OCI-M2 (cell line): ENCODE measurements around the gene ZNF385D.

Experiments
- DNase-seq: peaks from one replicate; lab custom pipeline; 2025; ENCODE audit not compliant: unreplicated experiment; lab: John Stamatoyannopoulos, UW

The ZNF385D gene

GRCh38 chr3:21750831-21751391 is at the start of gene ZNF385D:
TSS of gene ZNF385D (minus strand) at chr3:21751210. CDS start at chr3:21750916, 294 bp downstream.
- no peak for DNase-seq

- no peak for DNase-seq
These were observed 47.5 kb upstream of the ZNF385D start for GRCh38 chr3:21798356-21799088.

- no peak for DNase-seq
These were observed 44.9 kb upstream of the ZNF385D start for GRCh38 chr3:21795921-21796320.

- no peak for DNase-seq
These were observed 44.3 kb upstream of the ZNF385D start for GRCh38 chr3:21795152-21795837.

- no peak for DNase-seq
These were observed 43.3 kb upstream of the ZNF385D start for GRCh38 chr3:21794291-21794690.

GRCh38 chr3:21792176-21792575 is 41.2 kb upstream of the ZNF385D start:
- no peak for DNase-seq

- DNase-seq = no peak
These were observed 40.3 kb upstream of the ZNF385D start for GRCh38 chr3:21791356-21791755.

GRCh38 chr3:21790466-21790865 is 39.5 kb upstream of the ZNF385D start:
- no peak for DNase-seq

GRCh38 chr3:21789730-21790129 is 38.7 kb upstream of the ZNF385D start:
- DNase-seq = no peak

- DNase-seq = no peak
These were observed 35.4 kb upstream of the ZNF385D start for GRCh38 chr3:21786438-21786797.

GRCh38 chr3:21785765-21786437 is 34.9 kb upstream of the ZNF385D start:
- DNase-seq = no peak

- no peak for DNase-seq
These were observed 32.8 kb upstream of the ZNF385D start for GRCh38 chr3:21783839-21784238.

- DNase-seq = no peak
These were observed 30.3 kb upstream of the ZNF385D start for GRCh38 chr3:21781355-21781754.

GRCh38 chr3:21779909-21780308 is 28.9 kb upstream of the ZNF385D start:
- DNase-seq = no peak

GRCh38 chr3:21778715-21779114 is 27.7 kb upstream of the ZNF385D start:
- no peak for DNase-seq

- no peak for DNase-seq
These were observed 26.8 kb upstream of the ZNF385D start for GRCh38 chr3:21777821-21778220.

GRCh38 chr3:21766002-21766401 is 15.0 kb upstream of the ZNF385D start:
- no peak for DNase-seq

- no peak for DNase-seq
These were observed 4.9 kb upstream of the ZNF385D start for GRCh38 chr3:21755896-21756295.

- DNase-seq = no peak
These were observed 3.8 kb upstream of the ZNF385D start for GRCh38 chr3:21754839-21755238.

- no peak for DNase-seq
These were observed 1.8 kb upstream of the ZNF385D start for GRCh38 chr3:21752749-21753347.

- no peak for DNase-seq
These were observed 876 bp upstream of the ZNF385D start for GRCh38 chr3:21751886-21752285.
